ENCODE measurements around the gene SERPINA6. TPM values are rescaled to one million over a fixed set of nuclear protein-coding genes. Genes with fewer than 3 reads are reported as not detected.

The SERPINA6 gene
- total and polyA plus RNA-seq, 8 donors = 0.19 TPM; not detected in 7

DNA sequence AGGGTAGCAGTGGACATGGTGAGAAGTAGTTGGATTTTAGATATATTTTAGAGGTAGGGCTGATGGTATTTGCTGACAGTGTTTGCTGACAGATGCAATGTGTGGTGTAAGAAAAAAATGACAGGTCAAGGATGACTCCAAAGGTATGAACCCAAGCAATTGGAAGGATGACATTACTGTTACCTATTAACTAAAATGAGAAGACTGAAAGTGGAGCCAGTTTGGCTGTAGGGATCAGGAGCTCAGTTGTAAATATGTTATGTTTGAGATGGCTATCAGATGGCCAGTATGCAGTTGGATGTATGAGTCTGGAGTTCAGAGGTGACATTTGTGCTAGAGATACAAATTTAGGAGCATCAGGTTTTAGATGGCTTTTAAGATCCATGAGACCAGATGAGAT is 17.4 kb upstream of the SERPINA6 start:
- Histone ChIP-seq H3K36me3 (no peaks in the 10 kb centered on the region), H3K27ac (no peak overlapping the region), H3K9me3 (no peaks in the 10 kb centered on the region), H3K27me3 (peaks cover 0 to 4% (median 0%) of the 10 kb centered on the region in 3 donors), H3K4me3 (no peak overlapping the region), H3K4me1 (peaks cover 0 to 17% (median 8%) of the 10 kb centered on the region in 4 donors)
- DNase-seq = no peak
- intact Hi-C loops (cut with DNase I; ENCODE audit: low total_unique reads) = no loop called here
- TF ChIP-seq, protein P1, sequence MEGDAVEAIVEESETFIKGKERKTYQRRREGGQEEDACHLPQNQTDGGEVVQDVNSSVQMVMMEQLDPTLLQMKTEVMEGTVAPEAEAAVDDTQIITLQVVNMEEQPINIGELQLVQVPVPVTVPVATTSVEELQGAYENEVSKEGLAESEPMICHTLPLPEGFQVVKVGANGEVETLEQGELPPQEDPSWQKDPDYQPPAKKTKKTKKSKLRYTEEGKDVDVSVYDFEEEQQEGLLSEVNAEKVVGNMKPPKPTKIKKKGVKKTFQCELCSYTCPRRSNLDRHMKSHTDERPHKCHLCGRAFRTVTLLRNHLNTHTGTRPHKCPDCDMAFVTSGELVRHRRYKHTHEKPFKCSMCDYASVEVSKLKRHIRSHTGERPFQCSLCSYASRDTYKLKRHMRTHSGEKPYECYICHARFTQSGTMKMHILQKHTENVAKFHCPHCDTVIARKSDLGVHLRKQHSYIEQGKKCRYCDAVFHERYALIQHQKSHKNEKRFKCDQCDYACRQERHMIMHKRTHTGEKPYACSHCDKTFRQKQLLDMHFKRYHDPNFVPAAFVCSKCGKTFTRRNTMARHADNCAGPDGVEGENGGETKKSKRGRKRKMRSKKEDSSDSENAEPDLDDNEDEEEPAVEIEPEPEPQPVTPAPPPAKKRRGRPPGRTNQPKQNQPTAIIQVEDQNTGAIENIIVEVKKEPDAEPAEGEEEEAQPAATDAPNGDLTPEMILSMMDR (IDR thresholded peaks at IDR 0.05) = no peak
- TF ChIP-seq POLR2AphosphoS5 (IDR thresholded peaks at IDR 0.05) (no peak), POLR2A (IDR thresholded peaks at IDR 0.05) (no peak), EP300 (IDR thresholded peaks at IDR 0.05) (no peak)

DNA sequence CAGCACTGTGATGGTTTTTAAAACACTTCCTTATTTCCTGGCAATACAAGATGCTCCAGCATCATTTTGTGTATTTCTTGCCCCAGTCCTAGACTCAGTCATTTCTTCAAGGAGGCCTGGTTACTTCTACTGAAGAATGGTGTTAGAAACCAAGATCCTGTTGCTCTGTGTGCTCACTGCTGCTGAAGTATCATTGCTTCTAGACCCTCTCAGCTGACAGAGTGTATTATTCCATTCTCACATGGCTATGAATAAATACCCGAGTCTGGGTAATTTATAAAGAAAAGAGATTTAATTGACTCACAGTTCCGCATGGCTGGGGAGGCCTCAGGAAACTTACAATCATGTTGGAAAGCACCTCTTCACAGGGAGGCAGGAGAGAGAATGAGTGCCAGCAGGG is 14.9 kb upstream of the SERPINA6 start:
- Histone ChIP-seq H3K9me3 (no peaks in the 10 kb centered on the region), H3K36me3 (no peaks in the 10 kb centered on the region), H3K4me3 (no peak overlapping the region), H3K27me3 (peaks cover 0 to 4% (median 0%) of the 10 kb centered on the region in 3 donors), H3K4me1 (peaks cover 0 to 15% (median 8%) of the 10 kb centered on the region in 4 donors), H3K27ac (no peak overlapping the region)
- intact Hi-C loops (cut with DNase I; ENCODE audit: low total_unique reads) = no loop called here
- DNase-seq = no peak
- WGBS, 5 donors = 75 to 90% (median 86%) methylated on average over 2 of the region's 2 CpGs
- TF ChIP-seq EP300 (IDR thresholded peaks at IDR 0.05) = no peak
- TF ChIP-seq POLR2A (IDR thresholded peaks at IDR 0.05) = no peak
- TF ChIP-seq POLR2AphosphoS5 (IDR thresholded peaks at IDR 0.05) = no peak
- TF ChIP-seq, protein P1 (IDR thresholded peaks at IDR 0.05) = no peak

DNA sequence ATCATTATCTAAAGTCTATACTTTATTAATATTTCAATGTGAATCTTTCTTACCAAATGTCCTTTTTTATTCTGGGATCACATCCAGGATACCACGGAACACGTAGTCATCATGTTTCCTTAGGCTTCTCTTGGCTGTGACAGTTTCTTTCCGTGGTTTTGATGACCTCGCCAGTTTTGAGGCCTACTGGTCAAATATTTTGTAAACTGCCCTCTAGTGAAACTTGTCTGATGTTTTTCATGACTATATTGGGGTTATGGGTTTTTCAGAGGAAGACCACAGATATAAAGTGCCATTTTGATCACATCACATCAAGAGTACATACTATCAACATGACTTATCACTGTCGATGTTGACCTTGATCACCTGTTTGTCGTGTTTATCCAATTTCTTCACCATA is 14.1 kb upstream of the SERPINA6 start:
- WGBS, 5 donors = 75 to 90% (median 80%) methylated on average over 6 of the region's 6 CpGs
- peaks cover 0 to 4% (median 0%) of the 10 kb centered on the region in 3 donors for H3K27me3 ChIP-seq
- no peak overlapping the region for H3K4me3 ChIP-seq
- peaks cover 0 to 7% (median 4%) of the 10 kb centered on the region in 4 donors for H3K4me1 ChIP-seq
- DNase-seq = no peak
- TF ChIP-seq, protein P1 (IDR thresholded peaks at IDR 0.05) = no peak
- TF ChIP-seq EP300 (IDR thresholded peaks at IDR 0.05) (no peak), POLR2AphosphoS5 (IDR thresholded peaks at IDR 0.05) (no peak), POLR2A (IDR thresholded peaks at IDR 0.05) (no peak)
- no peak overlapping the region for H3K27ac ChIP-seq
- intact Hi-C loops (cut with DNase I; ENCODE audit: low total_unique reads) = no loop called here
- no peaks in the 10 kb centered on the region for H3K9me3 ChIP-seq
- no peaks in the 10 kb centered on the region for H3K36me3 ChIP-seq

DNA sequence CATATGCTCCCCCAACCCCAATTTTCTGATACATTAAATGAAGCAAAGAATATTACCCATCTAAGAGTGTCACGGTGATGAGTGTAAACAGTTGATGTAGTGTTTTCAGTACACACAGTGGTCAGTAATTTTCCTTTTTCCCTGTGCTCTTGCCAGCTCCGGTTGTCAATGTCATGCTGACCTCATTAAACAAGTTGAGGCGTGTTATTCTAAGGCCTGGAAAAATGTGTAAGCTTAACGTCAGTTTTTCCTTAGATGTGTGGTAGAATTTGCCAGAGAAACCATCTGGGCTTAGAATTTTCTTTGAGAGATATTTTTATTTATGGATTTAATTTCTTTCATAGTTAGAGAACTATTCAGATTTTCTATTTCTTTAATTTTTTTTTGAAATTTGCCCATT is 11.7 kb upstream of the SERPINA6 start:
- H3K4me1 ChIP-seq = no peaks in the 10 kb centered on the region
- no peak overlapping the region for H3K27ac ChIP-seq
- peaks cover 0 to 4% (median 0%) of the 10 kb centered on the region in 3 donors for H3K27me3 ChIP-seq
- no peaks in the 10 kb centered on the region for H3K9me3 ChIP-seq
- no peaks in the 10 kb centered on the region for H3K36me3 ChIP-seq
- WGBS, 5 donors = 47 to 62% (median 55%) methylated on average over 4 of the region's 4 CpGs
- TF ChIP-seq, protein P1 (IDR thresholded peaks at IDR 0.05) = no peak
- TF ChIP-seq POLR2AphosphoS5 (IDR thresholded peaks at IDR 0.05) = no peak
- TF ChIP-seq EP300 (IDR thresholded peaks at IDR 0.05) = no peak
- no peak for TF ChIP-seq POLR2A (IDR thresholded peaks at IDR 0.05)
- no peak for DNase-seq
- intact Hi-C loops (cut with DNase I; ENCODE audit: low total_unique reads) = no loop called here
- no peak overlapping the region for H3K4me3 ChIP-seq

All from stomach (tissue), 9 donors.